ENCODE data around the gene AGER. TPM values are rescaled to one million over a fixed set of nuclear protein-coding genes. Genes with fewer than 3 reads are reported as not detected.

Gene AGER
- total RNA-seq, 1 donor from 2014 or later = 1.8 TPM

DNA sequence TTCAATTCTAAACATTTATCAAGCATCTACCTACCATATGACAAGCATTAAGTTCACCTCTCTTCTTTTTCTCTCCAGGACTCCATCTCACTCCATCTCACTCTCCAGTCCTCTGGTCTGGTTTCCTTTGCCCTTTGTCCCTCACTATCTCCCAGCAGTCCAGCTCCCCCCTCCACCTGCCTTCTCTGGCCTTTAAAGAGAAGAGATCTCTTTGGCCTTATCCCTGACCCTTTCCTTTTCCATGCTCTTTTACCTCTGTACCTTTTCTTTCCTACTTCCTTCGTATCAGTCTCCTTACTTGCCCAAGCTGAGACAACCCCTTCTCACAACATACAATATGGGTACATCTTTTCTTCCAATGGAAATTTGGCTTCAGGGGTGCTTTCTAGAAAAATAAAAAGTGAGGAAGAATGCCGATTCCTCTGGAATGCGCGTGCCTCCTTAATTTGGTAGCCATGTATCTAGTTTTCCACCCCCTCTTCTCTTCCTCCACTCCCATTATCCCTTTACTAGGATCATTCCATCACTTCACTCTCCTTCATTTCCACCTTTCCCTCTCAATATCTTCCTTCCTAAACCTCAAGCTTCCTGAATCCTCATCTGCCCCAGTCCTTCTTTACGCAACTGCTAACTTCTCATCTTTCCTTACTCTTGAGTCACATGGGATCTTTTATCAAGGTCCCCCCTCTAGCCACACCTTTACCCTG is 7.4 kb downstream of the AGER start:
- TF ChIP-seq, protein P1, sequence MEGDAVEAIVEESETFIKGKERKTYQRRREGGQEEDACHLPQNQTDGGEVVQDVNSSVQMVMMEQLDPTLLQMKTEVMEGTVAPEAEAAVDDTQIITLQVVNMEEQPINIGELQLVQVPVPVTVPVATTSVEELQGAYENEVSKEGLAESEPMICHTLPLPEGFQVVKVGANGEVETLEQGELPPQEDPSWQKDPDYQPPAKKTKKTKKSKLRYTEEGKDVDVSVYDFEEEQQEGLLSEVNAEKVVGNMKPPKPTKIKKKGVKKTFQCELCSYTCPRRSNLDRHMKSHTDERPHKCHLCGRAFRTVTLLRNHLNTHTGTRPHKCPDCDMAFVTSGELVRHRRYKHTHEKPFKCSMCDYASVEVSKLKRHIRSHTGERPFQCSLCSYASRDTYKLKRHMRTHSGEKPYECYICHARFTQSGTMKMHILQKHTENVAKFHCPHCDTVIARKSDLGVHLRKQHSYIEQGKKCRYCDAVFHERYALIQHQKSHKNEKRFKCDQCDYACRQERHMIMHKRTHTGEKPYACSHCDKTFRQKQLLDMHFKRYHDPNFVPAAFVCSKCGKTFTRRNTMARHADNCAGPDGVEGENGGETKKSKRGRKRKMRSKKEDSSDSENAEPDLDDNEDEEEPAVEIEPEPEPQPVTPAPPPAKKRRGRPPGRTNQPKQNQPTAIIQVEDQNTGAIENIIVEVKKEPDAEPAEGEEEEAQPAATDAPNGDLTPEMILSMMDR (IDR thresholded peaks at IDR 0.05; ENCODE audit: borderline replicate concordance) = no peak
- DNase-seq = no peak
- Histone ChIP-seq H3K27ac (replicated peaks) (peak overlapping the region; percentile 97), H3K4me3 (peak overlapping the region; percentile 93), H3K4me1 (peaks cover 63% of the 10 kb centered on the region), H3K27me3 (ENCODE audit: low read depth) (no peaks in the 10 kb centered on the region), H3K9me3 (replicated peaks) (no peaks in the 10 kb centered on the region), H3K36me3 (peaks cover 21% of the 10 kb centered on the region)
- intact Hi-C loops (cut with micrococcal nuclease) = no loop called here

DNA sequence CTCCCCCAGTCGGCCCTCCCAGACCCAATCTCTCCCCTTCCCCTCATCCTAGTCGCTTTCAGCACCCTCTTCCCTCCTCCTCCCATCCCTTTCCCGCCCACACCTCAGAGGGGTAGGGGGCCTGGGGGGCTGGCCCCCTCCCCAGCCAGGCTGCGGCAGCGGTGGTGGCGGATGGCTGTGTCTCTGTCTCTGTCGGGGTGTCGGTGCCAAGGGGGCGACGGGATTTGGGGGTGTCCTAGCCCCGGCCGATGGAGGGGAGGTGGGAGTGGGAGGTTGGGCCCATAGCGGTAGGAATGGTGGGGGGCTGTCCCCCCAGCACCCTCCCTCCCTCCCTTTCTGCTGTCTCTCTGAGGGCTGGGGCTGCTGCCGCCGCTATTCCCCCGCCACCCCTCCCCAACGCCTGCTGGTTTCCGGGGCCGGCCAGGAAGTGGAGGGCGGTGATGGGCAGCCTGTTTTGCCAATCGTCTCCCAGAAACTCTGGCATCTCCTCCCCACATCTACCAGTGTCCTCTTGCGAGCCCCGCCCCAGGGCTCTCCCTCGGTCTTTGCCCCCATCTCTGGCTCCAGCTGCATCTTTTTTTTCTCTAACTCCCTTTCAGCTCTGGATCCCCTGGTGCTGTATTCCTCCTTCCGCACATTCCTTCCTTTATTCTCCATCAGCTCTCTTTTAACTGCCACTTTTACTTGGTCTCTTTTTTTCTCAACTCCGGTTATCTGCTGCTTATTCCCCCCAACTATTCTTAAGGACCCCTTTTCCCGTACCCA is 8.2 kb downstream of the AGER start, which contains the start of gene AGPAT1:
AGPAT1 (minus strand) TSS at position 374 of the 765 bp plus-strand sequence. CDS start 4,588 bp downstream, outside the sequence.
- peaks cover 17% of the 10 kb centered on the region for H3K36me3 ChIP-seq
- peak; percentile 99 for DNase-seq
- TF ChIP-seq, protein P1 (IDR thresholded peaks at IDR 0.05; ENCODE audit: borderline replicate concordance) = no peak
- no peaks in the 10 kb centered on the region for H3K9me3 ChIP-seq (replicated peaks)
- peak within 1 kb of the TSS; percentile 93 for H3K4me3 ChIP-seq
- H3K4me1 ChIP-seq = peaks cover 56% of the 10 kb centered on the region
- intact Hi-C loops (cut with micrococcal nuclease) = no loop called here
- H3K27me3 ChIP-seq (ENCODE audit: low read depth) = no peaks in the 10 kb centered on the region
- peak within 1 kb of the TSS; percentile 97 for H3K27ac ChIP-seq (replicated peaks)

GRCh38 chr6:32175322-32175710 is 8.7 kb downstream of the AGER start:
- H3K9me3 ChIP-seq (replicated peaks) = no peaks in the 10 kb centered on the region
- TF ChIP-seq, protein P1 (IDR thresholded peaks at IDR 0.05; ENCODE audit: borderline replicate concordance) = no peak
- H3K27ac ChIP-seq (replicated peaks) = peak overlapping the region; percentile 97
- no peaks in the 10 kb centered on the region for H3K27me3 ChIP-seq (ENCODE audit: low read depth)
- peak overlapping the region; percentile 93 for H3K4me3 ChIP-seq
- DNase-seq = no peak
- H3K36me3 ChIP-seq = peaks cover 18% of the 10 kb centered on the region
- intact Hi-C loops (cut with micrococcal nuclease) = no loop called here
- H3K4me1 ChIP-seq = peaks cover 53% of the 10 kb centered on the region

- intact Hi-C loops (cut with micrococcal nuclease) = no loop called here
- Histone ChIP-seq H3K27ac (replicated peaks) (no peak overlapping the region), H3K4me3 (no peak overlapping the region), H3K27me3 (ENCODE audit: low read depth) (no peaks in the 10 kb centered on the region), H3K9me3 (replicated peaks) (no peaks in the 10 kb centered on the region), H3K36me3 (peaks cover 16% of the 10 kb centered on the region), H3K4me1 (peaks cover 44% of the 10 kb centered on the region)
- TF ChIP-seq, protein P1 (IDR thresholded peaks at IDR 0.05; ENCODE audit: borderline replicate concordance) = no peak
- no peak for DNase-seq
These were observed 9.6 kb downstream of the AGER start for GRCh38 chr6:32174416-32174815.

DNA sequence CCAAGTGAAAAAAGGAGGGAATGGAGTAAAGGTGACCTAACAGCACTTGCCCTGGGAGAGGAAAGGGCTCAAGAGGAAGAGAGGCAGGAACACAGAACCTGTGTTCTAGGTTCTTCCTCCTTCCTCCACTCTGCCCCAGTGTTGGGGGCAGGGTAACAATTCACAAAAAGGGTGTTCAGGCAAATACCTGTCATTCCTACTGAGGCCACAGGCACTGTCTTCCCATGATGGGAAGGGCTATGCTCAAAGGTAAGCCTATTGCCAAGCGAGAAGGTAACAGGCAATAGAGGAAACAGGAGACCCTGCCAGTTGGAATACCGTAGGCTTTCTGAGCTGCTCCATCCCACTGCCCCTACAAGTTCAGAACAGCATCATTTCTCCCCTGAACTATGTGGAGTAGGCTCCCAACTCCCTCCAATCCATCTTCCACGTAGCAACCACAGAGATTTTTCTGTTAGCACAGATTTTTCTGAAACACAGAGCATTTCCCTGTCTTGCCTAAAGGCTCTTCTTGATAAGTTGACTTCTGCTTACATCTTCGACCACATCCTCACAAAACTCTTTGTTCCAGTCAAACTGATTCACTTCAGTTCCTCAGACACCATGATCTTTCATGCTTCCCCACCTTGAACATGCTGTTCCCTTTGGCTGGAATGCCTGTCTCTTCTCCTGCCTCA is 10.9 kb downstream of the AGER start:
- intact Hi-C loops (cut with micrococcal nuclease) = no loop called here
- H3K36me3 ChIP-seq = peaks cover 22% of the 10 kb centered on the region
- H3K27ac ChIP-seq (replicated peaks) = no peak overlapping the region
- no peak for DNase-seq
- H3K9me3 ChIP-seq (replicated peaks) = no peaks in the 10 kb centered on the region
- TF ChIP-seq, protein P1 (IDR thresholded peaks at IDR 0.05; ENCODE audit: borderline replicate concordance) = no peak
- H3K27me3 ChIP-seq (ENCODE audit: low read depth) = no peaks in the 10 kb centered on the region
- H3K4me3 ChIP-seq = no peak overlapping the region
- peaks cover 34% of the 10 kb centered on the region for H3K4me1 ChIP-seq

Data from left ventricle myocardium inferior (tissue), 1 donor.